ENCODE results near the gene FBXL17.

Gene FBXL17

GRCh38 chr5:108145351-108145750 lies 236.5 kb downstream of the FBXL17 start:
- no peak for DNase-seq

- DNase-seq: no peak
Observed at GRCh38 chr5:108144332-108144731, 237.6 kb downstream of the FBXL17 start.

- no peak for DNase-seq
Observed at GRCh38 chr5:108143581-108143980, 238.3 kb downstream of the FBXL17 start.

GRCh38 chr5:108141676-108142075 lies 240.2 kb downstream of the FBXL17 start:
- no peak for DNase-seq

- no peak for DNase-seq
Observed at GRCh38 chr5:108136493-108136892, 245.4 kb downstream of the FBXL17 start.

GRCh38 chr5:108129129-108129528 lies 252.8 kb downstream of the FBXL17 start:
- DNase-seq: no peak

GRCh38 chr5:108125771-108126511 lies 256.0 kb downstream of the FBXL17 start:
- no peak for DNase-seq

GRCh38 chr5:108124596-108124995 lies 257.3 kb downstream of the FBXL17 start:
- DNase-seq: no peak

GRCh38 chr5:108122702-108123101 lies 259.2 kb downstream of the FBXL17 start:
- DNase-seq: no peak

- DNase-seq: no peak
Observed at GRCh38 chr5:108118813-108119514, 262.9 kb downstream of the FBXL17 start.

- DNase-seq: no peak
Observed at GRCh38 chr5:108115673-108116072, 266.2 kb downstream of the FBXL17 start.

GRCh38 chr5:108113950-108114349 lies 267.9 kb downstream of the FBXL17 start:
- DNase-seq: no peak

- DNase-seq: no peak
Observed at GRCh38 chr5:108111736-108112135, 270.2 kb downstream of the FBXL17 start.

GRCh38 chr5:108109059-108109458 lies 272.8 kb downstream of the FBXL17 start:
- DNase-seq: no peak

- no peak for DNase-seq
Observed at GRCh38 chr5:108104448-108104847, 277.4 kb downstream of the FBXL17 start.

GRCh38 chr5:108102463-108102862 lies 279.4 kb downstream of the FBXL17 start:
- no peak for DNase-seq

- DNase-seq: no peak
Observed at GRCh38 chr5:108101821-108102220, 280.1 kb downstream of the FBXL17 start.

GRCh38 chr5:108101130-108101529 lies 280.8 kb downstream of the FBXL17 start:
- DNase-seq: no peak

GRCh38 chr5:108094800-108095199 lies 287.1 kb downstream of the FBXL17 start:
- DNase-seq: no peak

- no peak for DNase-seq
Observed at GRCh38 chr5:108093186-108093585, 288.7 kb downstream of the FBXL17 start.

GRCh38 chr5:108090946-108091345 lies 291.0 kb downstream of the FBXL17 start:
- DNase-seq: no peak

- no peak for DNase-seq
Observed at GRCh38 chr5:108084105-108084504, 297.8 kb downstream of the FBXL17 start.

GRCh38 chr5:108083232-108083631 lies 298.7 kb downstream of the FBXL17 start:
- DNase-seq: no peak

GRCh38 chr5:108081707-108082106 lies 300.2 kb downstream of the FBXL17 start:
- DNase-seq: no peak

GRCh38 chr5:108079753-108080152 lies 302.1 kb downstream of the FBXL17 start:
- DNase-seq: no peak
